BJ (cell line): ENCODE measurements around the gene MYO9B. TPM values are rescaled to one million over a fixed set of nuclear protein-coding genes. Genes with fewer than 3 reads are reported as not detected.

Experiments used
- CTCF ChIA-PET: fragments of 350-600 bp; formaldehyde crosslinking; extraction: SDS; loops from one replicate; lab custom pipeline; 2021; ENCODE audit warnings: antibody characterized with exemption, inconsistent platforms; lab: Yijun Ruan, JAX
- POLR2A ChIA-PET: fragments of 300-600 bp; sonication (Branson Sonifier 250); formaldehyde crosslinking; extraction: SDS; loops from one replicate; lab custom pipeline; 2021; ENCODE audit warnings: antibody characterized with exemption; lab: Charles Lee
- DNase-seq: peaks from one replicate; pipeline ENCODE4 v3.0.0-alpha.2; 2011; ENCODE audit warnings: low read depth
- H3K27me3 ChIP-seq: 2 replicates; pipeline ENCODE4 v1.6.0; 2011; ENCODE audit warnings: low read length; ENCODE audit not compliant: control insufficient read depth, insufficient read depth
- H3K36me3 ChIP-seq: 2 replicates; pipeline ENCODE4 v1.5.1; 2011; ENCODE audit warnings: low read length; ENCODE audit not compliant: control insufficient read depth, insufficient read depth
- H3K4me3 ChIP-seq: 2 replicates; pipeline ENCODE4 v1.5.1; 2011; ENCODE audit warnings: low read depth, mild to moderate bottlenecking, control low read depth, low read length
- polyA plus RNA-seq: library from polyadenylated mRNA; depleted of rRNA; stranded (reverse); fragments of >200 nt; gene quantifications from 2 replicates; pipeline ENCODE4 v1.2.3, GENCODE V29; 2011
- TF ChIP-seq, protein P1 (sequence below): IDR thresholded peaks from 2 replicates; pipeline ENCODE4 v1.5.1; 2011; ENCODE audit warnings: low read depth, mild to moderate bottlenecking, control low read depth, inconsistent platforms, low read length, moderate library complexity; ENCODE audit not compliant: insufficient read depth

Gene MYO9B
- polyA plus RNA-seq, 1 experiment: 40.8 TPM

GRCh38 chr19:17197666-17198065 is 122.1 kb downstream of the MYO9B start:
- no peak for DNase-seq
- ChIA-PET CTCF (no interaction called here), POLR2A (no interaction called here)
- H3K4me3 ChIP-seq: no peak overlapping the region
- TF ChIP-seq, protein P1, sequence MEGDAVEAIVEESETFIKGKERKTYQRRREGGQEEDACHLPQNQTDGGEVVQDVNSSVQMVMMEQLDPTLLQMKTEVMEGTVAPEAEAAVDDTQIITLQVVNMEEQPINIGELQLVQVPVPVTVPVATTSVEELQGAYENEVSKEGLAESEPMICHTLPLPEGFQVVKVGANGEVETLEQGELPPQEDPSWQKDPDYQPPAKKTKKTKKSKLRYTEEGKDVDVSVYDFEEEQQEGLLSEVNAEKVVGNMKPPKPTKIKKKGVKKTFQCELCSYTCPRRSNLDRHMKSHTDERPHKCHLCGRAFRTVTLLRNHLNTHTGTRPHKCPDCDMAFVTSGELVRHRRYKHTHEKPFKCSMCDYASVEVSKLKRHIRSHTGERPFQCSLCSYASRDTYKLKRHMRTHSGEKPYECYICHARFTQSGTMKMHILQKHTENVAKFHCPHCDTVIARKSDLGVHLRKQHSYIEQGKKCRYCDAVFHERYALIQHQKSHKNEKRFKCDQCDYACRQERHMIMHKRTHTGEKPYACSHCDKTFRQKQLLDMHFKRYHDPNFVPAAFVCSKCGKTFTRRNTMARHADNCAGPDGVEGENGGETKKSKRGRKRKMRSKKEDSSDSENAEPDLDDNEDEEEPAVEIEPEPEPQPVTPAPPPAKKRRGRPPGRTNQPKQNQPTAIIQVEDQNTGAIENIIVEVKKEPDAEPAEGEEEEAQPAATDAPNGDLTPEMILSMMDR: no peak
- peaks cover 60% of the 10 kb centered on the region for H3K36me3 ChIP-seq
- no peaks in the 10 kb centered on the region for H3K27me3 ChIP-seq

GRCh38 chr19:17200408-17201079 is 125.0 kb downstream of the MYO9B start:
- peaks cover 55% of the 10 kb centered on the region for H3K36me3 ChIP-seq
- no peak overlapping the region for H3K4me3 ChIP-seq
- DNase-seq: no peak
- TF ChIP-seq, protein P1: no peak
- CTCF ChIA-PET: interaction anchor here (0.7 to 1.0 kb wide), 2 partner anchors 8 to 11 kb away, joined by 3 read pairs; no protein-coding TSS in a partner anchor
- H3K27me3 ChIP-seq: no peaks in the 10 kb centered on the region
- POLR2A ChIA-PET: no interaction called here

GRCh38 chr19:17202249-17202648 is 126.7 kb downstream of the MYO9B start:
- peaks cover 65% of the 10 kb centered on the region for H3K36me3 ChIP-seq
- no peak overlapping the region for H3K4me3 ChIP-seq
- no peak for DNase-seq
- no peaks in the 10 kb centered on the region for H3K27me3 ChIP-seq
- POLR2A ChIA-PET: no interaction called here
- CTCF ChIA-PET: no interaction called here
- TF ChIP-seq, protein P1: no peak

DNA sequence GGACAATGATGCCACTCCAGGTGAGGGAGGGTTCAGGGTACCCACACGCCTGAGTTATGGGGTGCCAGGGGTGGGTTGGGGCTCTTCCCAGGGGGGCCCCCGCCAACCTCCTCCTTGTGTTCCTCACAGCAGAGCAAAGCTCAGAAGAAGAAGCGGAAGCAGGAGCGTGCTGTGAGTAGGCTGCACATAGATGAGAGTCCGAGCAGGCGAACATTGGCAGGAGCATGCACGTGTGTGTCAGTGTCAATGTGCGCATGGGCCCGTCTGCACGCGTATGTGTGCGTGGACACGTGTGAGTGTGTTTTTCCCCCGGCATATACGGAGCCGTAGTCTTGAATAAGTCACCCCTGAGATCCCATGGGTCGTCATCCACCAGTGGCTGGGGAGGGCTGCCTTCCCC is 127.1 kb downstream of the MYO9B start:
- DNase-seq: no peak
- Histone ChIP-seq H3K36me3 (peaks cover 61% of the 10 kb centered on the region), H3K27me3 (no peaks in the 10 kb centered on the region), H3K4me3 (no peak overlapping the region)
- ChIA-PET CTCF (no interaction called here), POLR2A (no interaction called here)
- TF ChIP-seq, protein P1: no peak

DNA sequence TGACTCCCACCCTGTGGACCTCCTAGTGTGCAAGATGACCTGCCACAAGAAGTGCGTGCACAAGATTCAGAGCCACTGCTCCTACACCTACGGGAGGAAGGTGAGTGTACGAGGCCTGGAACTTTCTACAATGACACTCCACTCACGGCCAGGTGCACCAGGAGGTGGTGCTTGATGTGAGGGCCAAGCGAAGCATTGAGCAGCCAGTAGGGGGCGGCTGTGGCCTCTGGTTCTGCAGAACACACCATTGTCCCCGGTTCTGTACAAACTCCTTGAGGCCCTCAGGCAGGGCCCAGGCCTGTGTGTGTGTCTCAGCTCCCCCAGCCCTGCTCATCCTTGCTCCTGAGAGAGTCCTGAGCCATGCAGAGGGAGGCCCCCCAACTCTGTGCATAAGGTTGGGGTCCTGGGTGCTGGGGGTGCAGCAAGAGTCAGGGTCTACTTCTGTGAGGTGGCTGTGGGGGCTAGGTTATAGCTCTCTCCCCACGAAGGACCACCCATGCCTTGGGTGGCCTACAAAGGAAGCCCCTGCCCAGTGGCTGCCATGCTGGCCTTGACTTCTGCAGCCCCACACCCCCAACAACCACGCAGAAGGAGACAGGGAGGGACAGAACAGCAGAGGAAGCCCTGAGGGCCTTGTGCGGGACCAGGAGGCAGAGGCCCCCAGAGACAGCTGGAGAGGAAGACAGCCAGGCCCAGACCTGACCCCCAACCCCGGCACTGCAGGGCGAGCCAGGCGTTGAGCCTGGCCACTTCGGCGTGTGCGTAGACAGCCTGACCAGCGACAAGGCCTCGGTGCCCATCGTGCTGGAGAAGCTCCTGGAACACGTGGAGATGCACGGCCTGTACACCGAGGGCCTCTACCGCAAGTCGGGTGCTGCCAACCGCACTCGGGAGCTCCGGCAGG is 129.9 kb downstream of the MYO9B start:
- peaks cover 66% of the 10 kb centered on the region for H3K36me3 ChIP-seq
- CTCF ChIA-PET: interaction anchor here (0.7 to 3.3 kb wide), 6 partner anchors 10 to 136 kb away, joined by 3 to 24 read pairs (median 5); partner anchors contain the start of genes ANKLE1 and USE1
- no peak for DNase-seq

More for the DNA sequence above, 129.9 kb downstream of the MYO9B start:
- POLR2A ChIA-PET: no interaction called here
- no peaks in the 10 kb centered on the region for H3K27me3 ChIP-seq
- TF ChIP-seq, protein P1: peak; percentile 73
- H3K4me3 ChIP-seq: no peak overlapping the region
